ENCODE results near the gene SLC12A8. TPM values are rescaled to one million over a fixed set of nuclear protein-coding genes. Genes with fewer than 3 reads are reported as not detected.

SLC12A8 gene
- total and polyA plus RNA-seq, 5 donors from 2014 or later, result not detected

GRCh38 chr3:125203731-125204130 lies 8.8 kb downstream of the SLC12A8 start:
- no peak overlapping the region for H3K4me3 Mint-ChIP-seq
- H3K4me1 ChIP-seq (ENCODE audit: control insufficient read depth, insufficient read depth, low read length, poor library complexity, severe bottlenecking), result no peaks in the 10 kb centered on the region
- no peak overlapping the region for H3K27ac ChIP-seq (ENCODE audit: insufficient read depth, low read length, poor library complexity, severe bottlenecking)
- no peaks in the 10 kb centered on the region for H3K36me3 ChIP-seq (ENCODE audit: control insufficient read depth, insufficient read depth, low read length)
- no peak for DNase-seq
- peaks cover 24% of the 10 kb centered on the region for H3K27me3 Mint-ChIP-seq
- no peaks in the 10 kb centered on the region for H3K4me1 Mint-ChIP-seq
- peaks cover 0 to 6% (median 0%) of the 10 kb centered on the region in 7 donors for H3K9me3 Mint-ChIP-seq
- no peak for ATAC-seq (ENCODE audit: low read depth in 2 of 2)
- no peak overlapping the region for H3K4me3 ChIP-seq (ENCODE audit: low read depth, low read length)
- peaks cover 2% of the 10 kb centered on the region for H3K27me3 ChIP-seq (ENCODE audit: control insufficient read depth, insufficient read depth, low read length)
- H3K36me3 Mint-ChIP-seq, result no peaks in the 10 kb centered on the region
- no peak overlapping the region for H3K27ac Mint-ChIP-seq
- no peaks in the 10 kb centered on the region for H3K9me3 ChIP-seq (ENCODE audit: control insufficient read depth in 2 of 2, low read length in 2 of 2)

- no peaks in the 10 kb centered on the region for H3K4me1 ChIP-seq (ENCODE audit: control insufficient read depth, insufficient read depth, low read length, poor library complexity, severe bottlenecking)
- ATAC-seq (ENCODE audit: low read depth in 2 of 2) (no peak), DNase-seq (peak in 1 of 3 donors; percentile 54)
- Mint-ChIP-seq H3K27me3 (peaks cover 19% of the 10 kb centered on the region), H3K4me1 (no peaks in the 10 kb centered on the region), H3K4me3 (no peak overlapping the region), H3K36me3 (no peaks in the 10 kb centered on the region), H3K9me3 (peaks cover 0 to 6% (median 0%) of the 10 kb centered on the region in 7 donors), H3K27ac (no peak overlapping the region)
- H3K9me3 ChIP-seq (ENCODE audit: control insufficient read depth in 2 of 2, low read length in 2 of 2), result no peaks in the 10 kb centered on the region
- no peak overlapping the region for H3K4me3 ChIP-seq (ENCODE audit: low read depth, low read length)
- no peak overlapping the region for H3K27ac ChIP-seq (ENCODE audit: insufficient read depth, low read length, poor library complexity, severe bottlenecking)
- peaks cover 2% of the 10 kb centered on the region for H3K27me3 ChIP-seq (ENCODE audit: control insufficient read depth, insufficient read depth, low read length)
- no peaks in the 10 kb centered on the region for H3K36me3 ChIP-seq (ENCODE audit: control insufficient read depth, insufficient read depth, low read length)
Observed at GRCh38 chr3:125202197-125202596, 10.4 kb downstream of the SLC12A8 start.

- peaks cover 0 to 6% (median 0%) of the 10 kb centered on the region in 7 donors for H3K9me3 Mint-ChIP-seq
- Histone ChIP-seq H3K27ac (ENCODE audit: insufficient read depth, low read length, poor library complexity, severe bottlenecking) (no peak overlapping the region), H3K27me3 (ENCODE audit: control insufficient read depth, insufficient read depth, low read length) (peaks cover 2% of the 10 kb centered on the region), H3K4me3 (ENCODE audit: low read depth, low read length) (no peak overlapping the region), H3K4me1 (ENCODE audit: control insufficient read depth, insufficient read depth, low read length, poor library complexity, severe bottlenecking) (no peaks in the 10 kb centered on the region), H3K36me3 (ENCODE audit: control insufficient read depth, insufficient read depth, low read length) (no peaks in the 10 kb centered on the region), H3K9me3 (ENCODE audit: control insufficient read depth in 2 of 2, low read length in 2 of 2) (no peaks in the 10 kb centered on the region)
- ATAC-seq (ENCODE audit: low read depth in 2 of 2) (no peak), DNase-seq (no peak)
- H3K4me1 Mint-ChIP-seq, result no peaks in the 10 kb centered on the region
- no peak overlapping the region for H3K4me3 Mint-ChIP-seq
- peaks cover 19% of the 10 kb centered on the region for H3K27me3 Mint-ChIP-seq
- no peak overlapping the region for H3K27ac Mint-ChIP-seq
- H3K36me3 Mint-ChIP-seq, result no peaks in the 10 kb centered on the region
Observed at GRCh38 chr3:125200731-125201139, 11.8 kb downstream of the SLC12A8 start.

GRCh38 chr3:125194849-125195601 lies 17.5 kb downstream of the SLC12A8 start:
- ATAC-seq (ENCODE audit: low read depth in 2 of 2) (no peak), DNase-seq (no peak)
- Histone ChIP-seq H3K36me3 (ENCODE audit: control insufficient read depth, insufficient read depth, low read length) (no peaks in the 10 kb centered on the region), H3K27me3 (ENCODE audit: control insufficient read depth, insufficient read depth, low read length) (no peaks in the 10 kb centered on the region), H3K4me3 (ENCODE audit: low read depth, low read length) (no peak overlapping the region), H3K9me3 (ENCODE audit: control insufficient read depth in 2 of 2, low read length in 2 of 2) (no peaks in the 10 kb centered on the region), H3K27ac (ENCODE audit: insufficient read depth, low read length, poor library complexity, severe bottlenecking) (no peak overlapping the region), H3K4me1 (ENCODE audit: control insufficient read depth, insufficient read depth, low read length, poor library complexity, severe bottlenecking) (no peaks in the 10 kb centered on the region)
- no peak overlapping the region for H3K4me3 Mint-ChIP-seq
- peaks cover 20% of the 10 kb centered on the region for H3K27me3 Mint-ChIP-seq
- no peak overlapping the region for H3K27ac Mint-ChIP-seq
- no peaks in the 10 kb centered on the region for H3K4me1 Mint-ChIP-seq
- no peaks in the 10 kb centered on the region for H3K9me3 Mint-ChIP-seq
- no peaks in the 10 kb centered on the region for H3K36me3 Mint-ChIP-seq

- Mint-ChIP-seq H3K4me1 (no peaks in the 10 kb centered on the region), H3K9me3 (no peaks in the 10 kb centered on the region), H3K27me3 (peaks cover 14% of the 10 kb centered on the region), H3K4me3 (no peak overlapping the region), H3K27ac (no peak overlapping the region), H3K36me3 (no peaks in the 10 kb centered on the region)
- H3K9me3 ChIP-seq (ENCODE audit: control insufficient read depth in 2 of 2, low read length in 2 of 2), result no peaks in the 10 kb centered on the region
- H3K27me3 ChIP-seq (ENCODE audit: control insufficient read depth, insufficient read depth, low read length), result no peaks in the 10 kb centered on the region
- no peaks in the 10 kb centered on the region for H3K4me1 ChIP-seq (ENCODE audit: control insufficient read depth, insufficient read depth, low read length, poor library complexity, severe bottlenecking)
- no peak for ATAC-seq (ENCODE audit: low read depth in 2 of 2)
- DNase-seq, result no peak
- no peaks in the 10 kb centered on the region for H3K36me3 ChIP-seq (ENCODE audit: control insufficient read depth, insufficient read depth, low read length)
- H3K27ac ChIP-seq (ENCODE audit: insufficient read depth, low read length, poor library complexity, severe bottlenecking), result no peak overlapping the region
- no peak overlapping the region for H3K4me3 ChIP-seq (ENCODE audit: low read depth, low read length)
Observed at GRCh38 chr3:125194061-125194848, 18.3 kb downstream of the SLC12A8 start.

GRCh38 chr3:125192190-125193035 lies 20.1 kb downstream of the SLC12A8 start:
- H3K4me1 Mint-ChIP-seq, result no peaks in the 10 kb centered on the region
- no peak overlapping the region for H3K4me3 Mint-ChIP-seq
- no peak for DNase-seq
- Histone ChIP-seq H3K36me3 (ENCODE audit: control insufficient read depth, insufficient read depth, low read length) (no peaks in the 10 kb centered on the region), H3K4me1 (ENCODE audit: control insufficient read depth, insufficient read depth, low read length, poor library complexity, severe bottlenecking) (no peaks in the 10 kb centered on the region), H3K4me3 (ENCODE audit: low read depth, low read length) (no peak overlapping the region), H3K27ac (ENCODE audit: insufficient read depth, low read length, poor library complexity, severe bottlenecking) (no peak overlapping the region), H3K9me3 (ENCODE audit: control insufficient read depth in 2 of 2, low read length in 2 of 2) (no peaks in the 10 kb centered on the region), H3K27me3 (ENCODE audit: control insufficient read depth, insufficient read depth, low read length) (no peaks in the 10 kb centered on the region)
- peaks cover 14% of the 10 kb centered on the region for H3K27me3 Mint-ChIP-seq
- H3K36me3 Mint-ChIP-seq, result no peaks in the 10 kb centered on the region
- H3K27ac Mint-ChIP-seq, result no peak overlapping the region
- ATAC-seq (ENCODE audit: low read depth in 2 of 2), result no peak
- H3K9me3 Mint-ChIP-seq, result no peaks in the 10 kb centered on the region

GRCh38 chr3:125191730-125192129 lies 20.8 kb downstream of the SLC12A8 start:
- Mint-ChIP-seq H3K9me3 (no peaks in the 10 kb centered on the region), H3K27me3 (peaks cover 14% of the 10 kb centered on the region), H3K4me1 (no peaks in the 10 kb centered on the region), H3K4me3 (no peak overlapping the region), H3K27ac (no peak overlapping the region), H3K36me3 (no peaks in the 10 kb centered on the region)
- Histone ChIP-seq H3K27me3 (ENCODE audit: control insufficient read depth, insufficient read depth, low read length) (no peaks in the 10 kb centered on the region), H3K4me1 (ENCODE audit: control insufficient read depth, insufficient read depth, low read length, poor library complexity, severe bottlenecking) (no peaks in the 10 kb centered on the region), H3K36me3 (ENCODE audit: control insufficient read depth, insufficient read depth, low read length) (no peaks in the 10 kb centered on the region), H3K27ac (ENCODE audit: insufficient read depth, low read length, poor library complexity, severe bottlenecking) (no peak overlapping the region), H3K4me3 (ENCODE audit: low read depth, low read length) (no peak overlapping the region), H3K9me3 (ENCODE audit: control insufficient read depth in 2 of 2, low read length in 2 of 2) (no peaks in the 10 kb centered on the region)
- DNase-seq, result no peak
- ATAC-seq (ENCODE audit: low read depth in 2 of 2), result no peak

All from CD4-positive, CD25-positive, alpha-beta regulatory T cell (primary cell).